K562 (cell line): ENCODE data around the gene SOCS7. TPM values are rescaled to one million over a fixed set of nuclear protein-coding genes. Genes with fewer than 3 reads are reported as not detected.

Experiments used
- ATAC-seq: fragments of 200-7000 bp; cut with Tn5 transposase; 3 replicates; pipeline ENCODE4 v1.9.1; 2020; ENCODE audit warnings: moderate library complexity
- BruUV-seq: library from RNA; stranded (reverse); fragments of 400-500 nt; replicated peaks from 2 replicates; lab custom pipeline; 2021; lab: Mats Ljungman, UMichigan
- CTCF ChIA-PET: fragments of 300-600 bp; formaldehyde crosslinking; extraction: SDS; loops from one replicate; lab custom pipeline; 2021; ENCODE audit warnings: low intra/inter-chr PET ratio; lab: Yijun Ruan, JAX
- POLR2A ChIA-PET: fragments of 300-600, 350-650 bp; sonication (Branson Sonifier 250); formaldehyde crosslinking; extraction: SDS; loops from one replicate; lab custom pipeline; 2021; ENCODE audit warnings: antibody characterized with exemption, inconsistent platforms; lab: Yijun Ruan, JAX
- DNase-seq, 4 experiments: peaks; one replicate each; pipeline versions ENCODE4 v3.0.0 to v3.0.0-alpha.2; 2011 to 2018; ENCODE audit warnings: low spot score in 3 of 4, mixed read lengths in 3 of 4; ENCODE audit errors: extremely low read depth in 1 of 4
- FAIRE-seq: peaks from 2 replicates; lab custom pipeline; 2011; peaks lifted over from hg19 to GRCh38; lab: Jason Lieb, UNC
- H2AFZ ChIP-seq: 2 replicates; pipeline ENCODE4 v1.6.0; 2011; ENCODE audit warnings: low read depth, low read length, control low read depth, inconsistent platforms
- H3K27ac ChIP-seq: fragments of 200-600 bp; 3 replicates; pipeline ENCODE4 v1.8.0; 2011; ENCODE audit warnings: low read depth, mild to moderate bottlenecking, control low read depth, inconsistent platforms, low read length, moderate library complexity, mixed read lengths; ENCODE audit errors: extremely low read depth
- H3K27me3 ChIP-seq, 2 experiments: fragments of 300-600 bp in 1 of 2; 2 replicates in 1 of 2; 3 replicates in 1 of 2; pipeline versions ENCODE4 v1.6.0 to v1.8.0; 2011; ENCODE audit warnings: inconsistent platforms in 2 of 2, low read length in 2 of 2, mild to moderate bottlenecking in 1 of 2, mixed read lengths in 1 of 2, moderate library complexity in 1 of 2; ENCODE audit not compliant: control insufficient read depth in 2 of 2, insufficient read depth in 2 of 2
- H3K36me3 ChIP-seq: fragments of 300-600 bp; 3 replicates; pipeline ENCODE4 v1.8.0; 2011; ENCODE audit warnings: mild to moderate bottlenecking, low read length, inconsistent platforms; ENCODE audit not compliant: control insufficient read depth, insufficient read depth
- H3K4me1 ChIP-seq, 2 experiments: fragments of 200-600 bp in 1 of 2; replicated peaks in 1 of 2; 2 replicates in 1 of 2; 3 replicates in 1 of 2; pipeline versions ENCODE4 v1.5.1 to v1.8.0; 2011; ENCODE audit warnings: inconsistent platforms in 2 of 2, low read length in 2 of 2, mild to moderate bottlenecking in 1 of 2, mixed read lengths in 1 of 2, moderate library complexity in 1 of 2; ENCODE audit not compliant: control insufficient read depth in 2 of 2, insufficient read depth in 2 of 2
- H3K4me2 ChIP-seq: 2 replicates; pipeline ENCODE4 v1.6.1; 2011; ENCODE audit warnings: low read length, control low read depth, inconsistent platforms, mixed read lengths; ENCODE audit not compliant: insufficient read depth
- H3K4me3 ChIP-seq: fragments of 200-600 bp; sonication (generic), shearing (Covaris generic); 2 replicates; pipeline ENCODE4 v1.5.1; 2016; ENCODE audit warnings: control low read depth, inconsistent platforms
- H3K79me2 ChIP-seq: fragments of 200-600 bp; 3 replicates; pipeline ENCODE4 v1.8.0; 2011; ENCODE audit warnings: low read length, inconsistent platforms; ENCODE audit not compliant: control insufficient read depth, insufficient read depth
- H3K9ac ChIP-seq, 2 experiments: 2 replicates each; pipeline versions ENCODE4 v1.6.0 to v1.6.1; 2011; ENCODE audit warnings: low read depth in 2 of 2, low read length in 2 of 2, control low read depth in 1 of 2, inconsistent platforms in 1 of 2, mild to moderate bottlenecking in 1 of 2, mixed read lengths in 1 of 2; ENCODE audit not compliant: insufficient read depth in 1 of 2
- H3K9me1 ChIP-seq: one replicate; pipeline ENCODE4 v1.6.0; 2011; ENCODE audit warnings: inconsistent platforms, mild to moderate bottlenecking, low read length, moderate library complexity; ENCODE audit not compliant: control insufficient read depth, insufficient read depth
- H3K9me3 ChIP-seq: replicated peaks from 2 replicates; pipeline ENCODE4 v1.5.1; 2011; ENCODE audit warnings: low read depth, low read length, inconsistent platforms; ENCODE audit not compliant: control insufficient read depth, insufficient read depth
- H4K20me1 ChIP-seq: replicated peaks from 2 replicates; pipeline ENCODE4 v1.6.1; 2011; ENCODE audit warnings: low read length, inconsistent platforms, mixed read lengths; ENCODE audit not compliant: control insufficient read depth, insufficient read depth
- BCOR ChIP-seq: fragments of 450-650 bp; IDR thresholded peaks from 2 replicates; pipeline ENCODE4 v1.6.1; 2016
- CREB1 ChIP-seq, 2 experiments: sonication (generic) in 1 of 2; formaldehyde crosslinking in 1 of 2; IDR thresholded peaks; 2 replicates each; pipeline versions ENCODE4 v1.6.1 to v1.8.0; 2012 to 2022; ENCODE audit warnings: inconsistent platforms in 1 of 2, mild to moderate bottlenecking in 1 of 2, missing genetic modification reagents in 1 of 2, moderate library complexity in 1 of 2
- CTBP1 ChIP-seq: fragments of 450-650 bp; IDR thresholded peaks from 2 replicates; pipeline ENCODE4 v1.6.1; 2016; ENCODE audit warnings: borderline replicate concordance
- HNRNPUL1 ChIP-seq: fragments of 200-400 bp; formaldehyde crosslinking; IDR thresholded peaks from 2 replicates; pipeline ENCODE4 v1.6.1; 2017; ENCODE audit warnings: low read length
- MTA3 ChIP-seq: fragments of 450-650 bp; formaldehyde crosslinking; IDR thresholded peaks from 2 replicates; pipeline ENCODE4 v1.6.1; 2017; ENCODE audit warnings: mild to moderate bottlenecking, borderline replicate concordance
- RBM25 ChIP-seq: fragments of 200-400 bp; formaldehyde crosslinking; IDR thresholded peaks from 2 replicates; pipeline ENCODE4 v1.6.1; 2018; ENCODE audit warnings: low read length, low read depth, moderate library complexity; ENCODE audit not compliant: severe bottlenecking
- USF1 ChIP-seq: sonication (generic); formaldehyde crosslinking; IDR thresholded peaks from 2 replicates; pipeline ENCODE4 v1.9.0; 2022; ENCODE audit warnings: mild to moderate bottlenecking, missing genetic modification reagents
- ZBTB43 ChIP-seq: sonication (generic); formaldehyde crosslinking; IDR thresholded peaks from 2 replicates; pipeline ENCODE4 v1.8.0; 2023; ENCODE audit warnings: mild to moderate bottlenecking, missing genetic modification reagents
- ZFP36 ChIP-seq: fragments of 150-350 bp; IDR thresholded peaks from 2 replicates; pipeline ENCODE4 v1.6.1; 2018; ENCODE audit warnings: low read length, low read depth; ENCODE audit not compliant: partially characterized antibody
- ZNF551 ChIP-seq: fragments of 250-450 bp; sonication (Bioruptor Pico); IDR thresholded peaks from 2 replicates; pipeline ENCODE4 v1.5.0; 2021; ENCODE audit warnings: mild to moderate bottlenecking, moderate library complexity
- WGBS: fragments of 100-300 bp; shearing (Covaris generic); methylation state at CpG from one replicate; pipeline ENCODE4 v1.1.6; 2016; ENCODE audit warnings: low coverage, mixed read lengths; ENCODE audit not compliant: insufficient coverage; ENCODE audit errors: missing lambda C conversion rate; 5-methylcytosine and 5-hydroxymethylcytosine counted together
- in situ Hi-C: fragments of 300-500 bp; cut with MboI; formaldehyde crosslinking; loops from 4 replicates; pipeline ENCODE4 v1.15.0; 2018; ENCODE audit warnings: inconsistent platforms, mixed read lengths
- intact Hi-C: fragments of 100-400 bp; cut with micrococcal nuclease; formaldehyde crosslinking; loops from 2 replicates; pipeline ENCODE4 v1.14.2; 2022
- polyA plus RNA-seq, 8 experiments: library from polyadenylated mRNA; depleted of rRNA in 4 of 8; stranded (reverse) in 5 of 8; unstranded in 3 of 8; fragments of >200 nt; fragmentation: Nextera tagmentation in 2 of 8; fragmentation: Illumina TruSeq in 1 of 8; extraction: Ambion mirVana in 2 of 8; extraction: Trizol in 1 of 8; gene quantifications; 2 replicates each; pipeline versions ENCODE4 v1.2.1 to v1.2.3, GENCODE V29; 2011 to 2014; ENCODE audit warnings: inconsistent platforms in 1 of 8, missing spikeins in 1 of 8
- total RNA-seq, 7 experiments: library from RNA; depleted of rRNA in 6 of 7; stranded (reverse); fragments of >200 nt in 6 of 7; fragmentation: Illumina TruSeq in 2 of 7; extraction: Trizol in 2 of 7; gene quantifications; 2 replicates each; pipeline versions ENCODE4 v1.2.1 to v1.2.3, GENCODE V29; 2011 to 2021; ENCODE audit warnings: low replicate concordance in 1 of 7

The SOCS7 gene
- total and polyA plus RNA-seq, 9 of the 15 experiments (the other 6 are each of a cell fraction or from before 2014, with no cell fraction given): 0.94 to 14.5 (median 8.2) TPM

- peaks cover 7 to 18% of the 10 kb centered on the region in 2 experiments; a peak in 4 of 5 replicates for H3K4me1 ChIP-seq
- in situ Hi-C loops: no loop called here
These were observed 70.5 kb downstream of the SOCS7 start for GRCh38 chr17:38421871-38422827.

GRCh38 chr17:38424297-38424972 lies 72.8 kb downstream of the SOCS7 start:
- Histone ChIP-seq H3K4me1 (peaks cover 0 to 17% of the 10 kb centered on the region in 2 experiments; a peak in 2 of 5 replicates), H3K9ac (no peak overlapping the region), H3K27me3 (peaks cover 7 to 45% of the 10 kb centered on the region in 2 experiments; a peak in 4 of 5 replicates), H3K9me1 (no peaks in the 10 kb centered on the region)
- BruUV-seq: no TSS peak
- in situ Hi-C loops: no loop called here
- TF ChIP-seq ZBTB43: no peak
- TF ChIP-seq CTBP1: no peak
- no peak for TF ChIP-seq CREB1 (IDR thresholded peaks at IDR 0.05)
- no peak for TF ChIP-seq CREB1 (CRISPR knock-in tag; IDR thresholded peaks at IDR 0.05)
- no peak for TF ChIP-seq ZNF551 (CRISPR knock-in tag)
- TF ChIP-seq MTA3: no peak
- no peak for TF ChIP-seq USF1 (CRISPR knock-in tag)
- TF ChIP-seq BCOR: 0 out of 2 replicates have a peak, but pooled peaks have one; percentile 40
- peak; percentile 67 for TF ChIP-seq RBM25
- TF ChIP-seq ZFP36: peak; percentile 26
- TF ChIP-seq, all 486 proteins: peak for 3
- CTCF ChIA-PET: interaction anchor here (0.9 to 1.7 kb wide), 4 partner anchors 50 to 161 kb away, joined by 3 to 8 read pairs (median 4); no protein-coding TSS in a partner anchor
- Histone ChIP-seq H3K36me3 (no peaks in the 10 kb centered on the region), H3K9me3 (no peaks in the 10 kb centered on the region), H3K27ac (no peak overlapping the region), H3K4me2 (no peak overlapping the region), H3K4me3 (no peak overlapping the region), H4K20me1 (no peaks in the 10 kb centered on the region; the same call in 1 of the 2 replicates), H2AFZ (no peak overlapping the region), H3K79me2 (no peaks in the 10 kb centered on the region)
- 0% methylated on average over 6 of the region's 6 CpGs for WGBS
- ATAC-seq (no peak), FAIRE-seq (no peak), DNase-seq (no peak)
- intact Hi-C loops: no loop called here
- POLR2A ChIA-PET: interaction anchor here (1.0 kb wide), 1 partner anchor 10 kb away, joined by 5 read pairs; no protein-coding TSS in a partner anchor

More at GRCh38 chr17:38421871-38422827, 70.5 kb downstream of the SOCS7 start:
- H3K36me3 ChIP-seq: no peaks in the 10 kb centered on the region
- H2AFZ ChIP-seq: no peak overlapping the region
- H3K9ac ChIP-seq: no peak overlapping the region
- no peaks in the 10 kb centered on the region for H3K9me3 ChIP-seq
- no peak for ATAC-seq
- BruUV-seq: no TSS peak
- CTCF ChIA-PET: interaction anchor here (0.6 to 1.3 kb wide), 4 partner anchors 19 to 334 kb away, joined by 3 to 8 read pairs (median 3); no protein-coding TSS in a partner anchor
- no peak for TF ChIP-seq HNRNPUL1
- TF ChIP-seq, all 486 proteins: peak for 0
- no peak overlapping the region for H3K4me2 ChIP-seq
- no peaks in the 10 kb centered on the region for H3K9me1 ChIP-seq
- DNase-seq (no peak), FAIRE-seq (no peak)
- no peaks in the 10 kb centered on the region for H3K79me2 ChIP-seq
- 12% methylated on average over 17 of the region's 17 CpGs for WGBS
- H3K27me3 ChIP-seq: peaks cover 14 to 56% of the 10 kb centered on the region in 2 experiments; a peak in 4 of 5 replicates
- H4K20me1 ChIP-seq: peaks cover 8% of the 10 kb centered on the region
- intact Hi-C loops: no loop called here
- no peak overlapping the region for H3K4me3 ChIP-seq
- no peak overlapping the region for H3K27ac ChIP-seq
- POLR2A ChIA-PET: interaction anchor here (0.6 kb wide), 1 partner anchor 69 kb away, joined by 3 read pairs; no protein-coding TSS in a partner anchor
